ENCODE data around the gene TMOD1. TPM values are rescaled to one million over a fixed set of nuclear protein-coding genes. Genes with fewer than 3 reads are reported as not detected.

The TMOD1 gene
- total RNA-seq, 2 donors from 2014 or later: 118 to 122 TPM

DNA sequence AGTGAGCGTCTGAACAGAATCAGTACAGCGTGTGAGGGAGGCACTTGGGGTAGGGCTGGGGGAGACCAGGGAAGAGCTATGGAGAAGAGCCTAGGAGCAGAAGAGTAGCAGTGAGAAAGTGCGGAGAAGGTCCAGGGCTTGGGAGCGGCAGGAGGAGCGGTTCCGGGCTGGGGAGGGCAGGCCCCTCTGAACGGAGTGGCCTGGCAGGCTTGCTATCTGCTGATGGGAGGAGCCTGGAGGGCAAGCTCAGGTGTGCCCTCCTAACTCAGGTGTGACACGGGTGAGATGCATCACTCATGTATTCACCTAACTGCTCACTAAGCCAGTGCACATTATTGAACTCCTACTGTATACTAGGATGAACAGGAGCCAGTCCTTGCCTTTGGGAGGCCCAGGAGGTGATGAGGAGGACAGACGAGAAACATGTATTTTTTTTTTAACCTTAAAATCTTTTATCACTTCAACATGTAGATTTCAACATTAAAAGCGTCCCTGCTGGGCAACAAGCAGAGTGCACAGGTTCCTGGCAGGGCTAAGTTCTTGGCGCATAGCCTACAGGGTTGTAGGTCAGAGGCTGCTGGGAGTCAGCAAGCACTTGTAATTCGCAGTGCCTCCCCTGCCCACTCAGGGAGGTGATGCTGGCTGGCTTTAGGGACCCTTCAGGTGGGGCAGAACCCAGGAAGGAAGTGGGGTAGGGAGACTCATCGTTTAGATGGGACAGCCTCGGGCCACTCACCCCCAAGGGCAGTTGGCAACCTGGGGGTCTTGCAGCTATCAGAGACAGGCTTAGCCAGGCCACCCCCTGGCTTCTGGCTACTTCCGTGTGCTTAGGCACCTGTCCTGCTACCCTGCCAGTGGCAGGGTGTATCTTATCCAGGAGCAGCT lies 55.5 kb downstream of the TMOD1 start:
- no peaks in the 10 kb centered on the region for H3K27me3 ChIP-seq
- peak overlapping the region; percentile 92 to 93 for H3K27ac ChIP-seq
- TF ChIP-seq, protein P1, sequence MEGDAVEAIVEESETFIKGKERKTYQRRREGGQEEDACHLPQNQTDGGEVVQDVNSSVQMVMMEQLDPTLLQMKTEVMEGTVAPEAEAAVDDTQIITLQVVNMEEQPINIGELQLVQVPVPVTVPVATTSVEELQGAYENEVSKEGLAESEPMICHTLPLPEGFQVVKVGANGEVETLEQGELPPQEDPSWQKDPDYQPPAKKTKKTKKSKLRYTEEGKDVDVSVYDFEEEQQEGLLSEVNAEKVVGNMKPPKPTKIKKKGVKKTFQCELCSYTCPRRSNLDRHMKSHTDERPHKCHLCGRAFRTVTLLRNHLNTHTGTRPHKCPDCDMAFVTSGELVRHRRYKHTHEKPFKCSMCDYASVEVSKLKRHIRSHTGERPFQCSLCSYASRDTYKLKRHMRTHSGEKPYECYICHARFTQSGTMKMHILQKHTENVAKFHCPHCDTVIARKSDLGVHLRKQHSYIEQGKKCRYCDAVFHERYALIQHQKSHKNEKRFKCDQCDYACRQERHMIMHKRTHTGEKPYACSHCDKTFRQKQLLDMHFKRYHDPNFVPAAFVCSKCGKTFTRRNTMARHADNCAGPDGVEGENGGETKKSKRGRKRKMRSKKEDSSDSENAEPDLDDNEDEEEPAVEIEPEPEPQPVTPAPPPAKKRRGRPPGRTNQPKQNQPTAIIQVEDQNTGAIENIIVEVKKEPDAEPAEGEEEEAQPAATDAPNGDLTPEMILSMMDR (IDR thresholded peaks at IDR 0.05): no peak
- peak; percentile 76 for DNase-seq (ENCODE audit: low spot score)
- no peaks in the 10 kb centered on the region for H3K9me3 ChIP-seq
- H3K36me3 ChIP-seq: peaks cover 12% of the 10 kb centered on the region
- no peak overlapping the region for H3K4me3 ChIP-seq
- peaks cover 0 to 69% of the 10 kb centered on the region in 2 donors for H3K4me1 ChIP-seq

DNA sequence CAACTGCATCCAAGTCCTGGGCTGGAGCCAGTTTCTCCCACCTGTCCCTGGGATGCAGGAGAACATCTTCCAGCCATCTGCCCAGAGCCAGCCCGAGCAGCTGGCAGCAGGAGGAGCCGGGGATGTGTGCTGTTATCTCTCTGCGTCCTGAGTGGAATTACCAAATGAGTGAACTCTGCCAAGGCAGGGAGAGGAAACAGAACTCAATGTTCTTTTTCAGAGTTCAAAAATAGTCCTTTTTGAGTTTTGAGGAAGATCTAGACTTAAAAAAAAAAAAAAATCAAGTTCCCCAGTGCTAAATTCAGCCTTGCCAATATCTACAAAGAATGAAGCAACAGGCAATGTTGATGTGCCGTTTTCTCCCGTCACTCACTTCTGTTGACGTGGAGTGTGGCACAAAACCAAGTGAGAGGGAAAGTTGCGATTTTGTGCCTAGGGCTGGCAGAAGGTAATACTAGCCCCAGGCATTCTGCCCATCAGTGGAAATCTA lies 56.2 kb downstream of the TMOD1 start:
- peaks cover 0 to 69% of the 10 kb centered on the region in 2 donors for H3K4me1 ChIP-seq
- no peaks in the 10 kb centered on the region for H3K9me3 ChIP-seq
- no peak overlapping the region for H3K4me3 ChIP-seq
- no peaks in the 10 kb centered on the region for H3K27me3 ChIP-seq
- H3K27ac ChIP-seq: peak overlapping the region; percentile 92 to 93
- TF ChIP-seq, protein P1 (IDR thresholded peaks at IDR 0.05): no peak
- H3K36me3 ChIP-seq: peaks cover 12% of the 10 kb centered on the region
- peak; percentile 94 for DNase-seq (ENCODE audit: low spot score)

GRCh38 chr9:97558701-97559101 lies 57.2 kb downstream of the TMOD1 start:
- Histone ChIP-seq H3K36me3 (peaks cover 4% of the 10 kb centered on the region), H3K4me3 (no peak overlapping the region), H3K9me3 (no peaks in the 10 kb centered on the region), H3K27me3 (no peaks in the 10 kb centered on the region), H3K4me1 (peaks cover 0 to 75% of the 10 kb centered on the region in 2 donors), H3K27ac (peak overlapping the region; percentile 92 to 93)
- TF ChIP-seq, protein P1 (IDR thresholded peaks at IDR 0.05): no peak
- no peak for DNase-seq (ENCODE audit: low spot score)

DNA sequence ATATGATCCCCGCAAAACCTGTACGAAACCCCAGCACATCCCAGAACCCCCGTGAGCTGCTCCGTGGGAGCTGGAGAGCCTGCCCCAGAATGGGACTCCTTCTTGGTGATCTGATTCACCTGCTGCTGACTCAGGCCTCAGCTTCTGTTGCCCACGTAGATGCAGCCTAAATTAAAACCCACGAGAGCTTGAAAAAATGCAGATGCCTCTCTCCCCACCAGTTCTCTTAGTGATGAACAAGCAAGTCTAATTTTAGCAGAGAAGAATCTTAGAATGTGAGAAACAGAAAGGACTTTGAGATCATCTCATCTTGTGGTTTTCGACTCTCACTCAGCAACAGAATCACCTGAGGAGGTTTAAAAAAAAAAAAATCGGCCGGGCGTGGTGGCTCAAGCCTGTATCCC lies 57.6 kb downstream of the TMOD1 start:
- Histone ChIP-seq H3K4me3 (no peak overlapping the region), H3K9me3 (no peaks in the 10 kb centered on the region), H3K27me3 (no peaks in the 10 kb centered on the region), H3K27ac (peak overlapping the region; percentile 92 to 93), H3K36me3 (no peaks in the 10 kb centered on the region), H3K4me1 (peaks cover 0 to 76% of the 10 kb centered on the region in 2 donors)
- TF ChIP-seq, protein P1 (IDR thresholded peaks at IDR 0.05): no peak
- no peak for DNase-seq (ENCODE audit: low spot score)

DNA sequence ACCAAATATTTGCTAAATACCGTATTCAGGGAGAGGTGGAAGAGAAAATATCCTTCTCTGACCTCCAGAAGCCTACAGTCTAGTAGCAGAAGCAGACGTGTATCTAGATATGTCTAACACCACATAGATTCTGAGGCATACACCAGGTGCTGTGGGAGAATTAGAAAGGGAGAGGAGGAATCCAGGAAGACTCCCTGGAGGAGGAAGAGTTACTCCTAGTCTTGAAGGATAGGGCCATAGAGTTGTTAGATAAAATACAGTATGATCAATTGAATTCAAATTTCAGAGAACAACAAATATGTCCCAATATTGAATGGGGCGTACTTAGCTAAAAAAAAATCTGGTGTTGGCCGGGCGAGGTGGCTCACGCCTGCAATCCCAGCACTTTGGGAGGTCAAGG lies 58.7 kb downstream of the TMOD1 start:
- H3K4me3 ChIP-seq: no peak overlapping the region
- H3K27me3 ChIP-seq: no peaks in the 10 kb centered on the region
- H3K4me1 ChIP-seq: peaks cover 0 to 76% of the 10 kb centered on the region in 2 donors
- H3K9me3 ChIP-seq: no peaks in the 10 kb centered on the region
- H3K36me3 ChIP-seq: peaks cover 3% of the 10 kb centered on the region
- TF ChIP-seq, protein P1 (IDR thresholded peaks at IDR 0.05): no peak
- H3K27ac ChIP-seq: peak overlapping the region; percentile 68 to 92
- DNase-seq (ENCODE audit: low spot score): peak; percentile 40
